Chondrocyte (in vitro differentiated cells): ENCODE results near the gene CD80. TPM values are rescaled to one million over a fixed set of nuclear protein-coding genes. Genes with fewer than 3 reads are reported as not detected.

ENCODE experiments used
- DNase-seq: peaks from one replicate; pipeline ENCODE4 v3.0.0; 2021; ENCODE audit warnings: mixed read lengths, low spot score
- H3K27ac Mint-ChIP-seq: one replicate; pipeline ENCODE4 v1.8.0; 2021; ENCODE audit warnings: mild to moderate bottlenecking, moderate library complexity, mixed read lengths; ENCODE audit not compliant: unreplicated experiment
- H3K27me3 Mint-ChIP-seq: 2 replicates; pipeline ENCODE4 v1.8.0; 2021; ENCODE audit warnings: low read depth, mixed read lengths
- H3K36me3 Mint-ChIP-seq: 2 replicates; pipeline ENCODE4 v1.8.0; 2021; ENCODE audit warnings: low read depth, mixed read lengths
- H3K4me1 Mint-ChIP-seq: 2 replicates; pipeline ENCODE4 v1.8.0; 2021; ENCODE audit warnings: low read depth, mild to moderate bottlenecking, mixed read lengths
- H3K4me3 Mint-ChIP-seq: one replicate; pipeline ENCODE4 v1.8.0; 2021; ENCODE audit warnings: mild to moderate bottlenecking, moderate library complexity, mixed read lengths; ENCODE audit not compliant: unreplicated experiment
- H3K9me3 Mint-ChIP-seq: 2 replicates; pipeline ENCODE4 v1.8.0; 2021; ENCODE audit warnings: low read depth, mixed read lengths
- CTCF ChIP-seq: fragments of 200-600 bp; sonication (generic); IDR thresholded peaks from 2 replicates; pipeline ENCODE4 v1.5.0; 2021; ENCODE audit warnings: antibody characterized with exemption, mild to moderate bottlenecking, moderate library complexity
- total RNA-seq: library from RNA; stranded (reverse); gene quantifications from 3 replicates; pipeline ENCODE4 v1.2.1, GENCODE V29; 2021

Gene CD80
- total RNA-seq, 1 donor from 2014 or later, result not detected

GRCh38 chr3:119497820-119498185, 61.6 kb downstream of the CD80 start:
- Mint-ChIP-seq H3K4me1 (peaks cover 33% of the 10 kb centered on the region), H3K36me3 (no peaks in the 10 kb centered on the region), H3K4me3 (peak overlapping the region; percentile 99), H3K9me3 (no peaks in the 10 kb centered on the region), H3K27ac (peak overlapping the region; percentile 99), H3K27me3 (no peaks in the 10 kb centered on the region)
- DNase-seq, result no peak
- no peak for TF ChIP-seq CTCF

GRCh38 chr3:119494597-119494996, 64.8 kb downstream of the CD80 start:
- peaks cover 16% of the 10 kb centered on the region for H3K4me1 Mint-ChIP-seq
- no peaks in the 10 kb centered on the region for H3K27me3 Mint-ChIP-seq
- peak; percentile 41 for TF ChIP-seq CTCF
- H3K4me3 Mint-ChIP-seq, result no peak overlapping the region
- peaks cover 1% of the 10 kb centered on the region for H3K36me3 Mint-ChIP-seq
- no peak for DNase-seq
- no peak overlapping the region for H3K27ac Mint-ChIP-seq
- H3K9me3 Mint-ChIP-seq, result no peaks in the 10 kb centered on the region

DNA sequence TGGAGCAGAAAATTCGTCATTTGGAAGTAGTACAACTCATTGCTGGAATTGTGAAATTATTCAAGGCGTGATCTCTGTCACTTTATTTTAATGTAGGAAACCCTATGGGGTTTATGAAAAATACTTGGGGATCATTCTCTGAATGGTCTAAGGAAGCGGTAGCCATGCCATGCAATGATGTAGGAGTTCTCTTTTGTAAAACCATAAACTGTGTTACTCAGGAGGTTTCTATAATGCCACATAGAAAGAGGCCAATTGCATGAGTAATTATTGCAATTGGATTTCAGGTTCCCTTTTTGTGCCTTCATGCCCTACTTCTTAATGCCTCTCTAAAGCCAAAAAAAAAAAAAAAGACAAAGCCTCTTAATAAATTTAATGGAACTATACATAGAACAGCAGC, 66.6 kb downstream of the CD80 start:
- Mint-ChIP-seq H3K4me3 (no peak overlapping the region), H3K9me3 (no peaks in the 10 kb centered on the region), H3K27me3 (no peaks in the 10 kb centered on the region), H3K27ac (no peak overlapping the region), H3K36me3 (peaks cover 1% of the 10 kb centered on the region), H3K4me1 (peaks cover 10% of the 10 kb centered on the region)
- TF ChIP-seq CTCF, result no peak
- no peak for DNase-seq

GRCh38 chr3:119492128-119492527, 67.3 kb downstream of the CD80 start:
- Mint-ChIP-seq H3K4me3 (no peak overlapping the region), H3K9me3 (no peaks in the 10 kb centered on the region), H3K36me3 (peaks cover 1% of the 10 kb centered on the region), H3K27me3 (no peaks in the 10 kb centered on the region), H3K27ac (no peak overlapping the region), H3K4me1 (peaks cover 4% of the 10 kb centered on the region)
- TF ChIP-seq CTCF, result no peak
- DNase-seq, result no peak

- Mint-ChIP-seq H3K36me3 (peaks cover 10% of the 10 kb centered on the region), H3K4me3 (no peak overlapping the region), H3K9me3 (no peaks in the 10 kb centered on the region), H3K4me1 (no peaks in the 10 kb centered on the region), H3K27ac (no peak overlapping the region), H3K27me3 (no peaks in the 10 kb centered on the region)
- no peak for DNase-seq
- TF ChIP-seq CTCF, result peak; percentile 10
Observed at GRCh38 chr3:119490153-119490552, 69.3 kb downstream of the CD80 start.
